Astrocyte (in vitro differentiated cells and primary cell): ENCODE data around the gene NAALADL2. TPM values are rescaled to one million over a fixed set of nuclear protein-coding genes. Genes with fewer than 3 reads are reported as not detected.
A peak's percentile ranks its signal among the peaks of the same experiment; 100 is the strongest.

Experiments
- DNase-seq: peaks from one replicate; pipeline ENCODE4 v3.0.0-alpha.2; 2010; ENCODE audit warnings: low read depth
- FAIRE-seq: peaks from 2 replicates; lab custom pipeline; 2011; peaks lifted over from hg19 to GRCh38; lab: Jason Lieb, UNC
- H2AFZ ChIP-seq: 2 replicates; pipeline ENCODE4 v1.6.0; 2012; ENCODE audit warnings: low read depth, low read length, inconsistent platforms
- H3K27ac ChIP-seq: 2 replicates; pipeline ENCODE4 v1.5.1; 2011; ENCODE audit warnings: low read depth, low read length, inconsistent platforms
- H3K27me3 ChIP-seq: 2 replicates; pipeline ENCODE4 v1.6.0; 2011; ENCODE audit warnings: low read length, inconsistent platforms; ENCODE audit not compliant: insufficient read depth
- H3K36me3 ChIP-seq: 2 replicates; pipeline ENCODE4 v1.5.1; 2011; ENCODE audit warnings: low read length, inconsistent platforms; ENCODE audit not compliant: insufficient read depth
- H3K4me1 ChIP-seq: 2 replicates; pipeline ENCODE4 v1.5.1; 2011; ENCODE audit warnings: low read length, inconsistent platforms; ENCODE audit not compliant: insufficient read depth
- H3K4me2 ChIP-seq: 2 replicates; pipeline ENCODE4 v1.6.0; 2012; ENCODE audit warnings: low read length, inconsistent platforms
- H3K4me3 ChIP-seq: 2 replicates; pipeline ENCODE4 v1.5.1; 2011; ENCODE audit warnings: low read depth, mild to moderate bottlenecking, low read length, inconsistent platforms; ENCODE audit not compliant: insufficient read depth
- H3K79me2 ChIP-seq: 2 replicates; pipeline ENCODE4 v1.6.0; 2012; ENCODE audit warnings: mild to moderate bottlenecking, low read length, inconsistent platforms; ENCODE audit not compliant: insufficient read depth
- H3K9ac ChIP-seq: 2 replicates; pipeline ENCODE4 v1.6.0; 2012; ENCODE audit warnings: mild to moderate bottlenecking, low read length, inconsistent platforms
- H3K9me3 ChIP-seq: 2 replicates; pipeline ENCODE4 v1.5.1; 2012; ENCODE audit warnings: low read depth, mild to moderate bottlenecking, low read length, inconsistent platforms; ENCODE audit not compliant: insufficient read depth
- H4K20me1 ChIP-seq: 2 replicates; pipeline ENCODE4 v1.6.0; 2012; ENCODE audit warnings: low read length, inconsistent platforms; ENCODE audit not compliant: insufficient read depth
- H3K27ac Mint-ChIP-seq: one replicate; pipeline ENCODE4 v1.8.0; 2021; ENCODE audit warnings: mild to moderate bottlenecking, mixed read lengths; ENCODE audit not compliant: unreplicated experiment
- H3K27me3 Mint-ChIP-seq: one replicate; pipeline ENCODE4 v1.8.0; 2021; ENCODE audit warnings: low read depth, mixed read lengths; ENCODE audit not compliant: unreplicated experiment
- H3K36me3 Mint-ChIP-seq: one replicate; pipeline ENCODE4 v1.8.0; 2021; ENCODE audit warnings: low read depth, mixed read lengths; ENCODE audit not compliant: unreplicated experiment
- H3K4me1 Mint-ChIP-seq: one replicate; pipeline ENCODE4 v1.8.0; 2021; ENCODE audit warnings: low read depth, mixed read lengths; ENCODE audit not compliant: unreplicated experiment
- H3K4me3 Mint-ChIP-seq: one replicate; pipeline ENCODE4 v1.8.0; 2021; ENCODE audit warnings: mild to moderate bottlenecking, moderate library complexity, mixed read lengths; ENCODE audit not compliant: unreplicated experiment
- H3K9me3 Mint-ChIP-seq: one replicate; pipeline ENCODE4 v1.8.0; 2021; ENCODE audit warnings: mild to moderate bottlenecking, mixed read lengths; ENCODE audit not compliant: unreplicated experiment
- CTCF ChIP-seq: IDR thresholded peaks from 2 replicates; pipeline ENCODE4 v1.5.1; 2011; ENCODE audit warnings: low read depth, mild to moderate bottlenecking, inconsistent platforms, low read length, moderate library complexity; ENCODE audit not compliant: insufficient read depth
- EZH2 ChIP-seq: IDR thresholded peaks from 2 replicates; pipeline ENCODE4 v1.6.1; 2012; ENCODE audit warnings: mild to moderate bottlenecking, low read length, inconsistent platforms; ENCODE audit not compliant: insufficient read depth
- total RNA-seq: library from RNA; stranded (reverse); gene quantifications from 2 replicates; pipeline ENCODE4 v1.2.1, GENCODE V29; 2021

The NAALADL2 gene
- total RNA-seq, 1 donor from 2014 or later: 2.7 TPM

- Histone ChIP-seq H4K20me1 (no peaks in the 10 kb centered on the region), H3K27ac (peak overlapping the region; percentile 83), H3K79me2 (no peaks in the 10 kb centered on the region), H3K4me2 (peak overlapping the region; percentile 40), H3K36me3 (no peaks in the 10 kb centered on the region), H3K4me1 (peaks cover 19% of the 10 kb centered on the region), H3K27me3 (no peaks in the 10 kb centered on the region), H3K9me3 (no peaks in the 10 kb centered on the region), H2AFZ (no peak overlapping the region), H3K9ac (no peak overlapping the region), H3K4me3 (no peak overlapping the region)
- no peak overlapping the region for H3K4me3 Mint-ChIP-seq
- no peak overlapping the region for H3K27ac Mint-ChIP-seq
- H3K4me1 Mint-ChIP-seq: no peaks in the 10 kb centered on the region
- no peaks in the 10 kb centered on the region for H3K36me3 Mint-ChIP-seq
- FAIRE-seq (no peak), DNase-seq (peak; percentile 39)
- TF ChIP-seq EZH2 (no peak), CTCF (no peak)
- no peaks in the 10 kb centered on the region for H3K27me3 Mint-ChIP-seq
- H3K9me3 Mint-ChIP-seq: no peaks in the 10 kb centered on the region
Measured at GRCh38 chr3:175266478-175266877, 407.3 kb downstream of the NAALADL2 start.

DNA sequence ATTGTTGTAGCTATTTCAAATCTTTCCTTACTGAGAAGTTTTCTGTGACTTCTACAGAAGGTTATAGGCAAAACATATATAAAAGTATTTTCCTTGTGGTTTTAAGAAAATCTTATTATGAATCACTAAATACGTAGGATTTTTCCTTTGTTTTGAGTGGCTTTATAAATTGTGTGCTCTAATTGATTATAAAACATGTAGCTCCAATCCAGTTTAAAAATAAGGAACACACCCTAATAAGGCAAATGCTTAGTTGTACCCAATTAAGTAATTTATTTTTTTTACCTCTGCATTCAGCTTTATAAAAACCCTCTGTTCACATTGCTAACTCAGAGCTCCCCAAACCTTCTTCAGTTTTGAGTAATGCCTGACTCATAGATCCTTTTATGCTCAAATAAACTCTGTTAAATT is 408.0 kb downstream of the NAALADL2 start:
- no peaks in the 10 kb centered on the region for H3K27me3 ChIP-seq
- no peaks in the 10 kb centered on the region for H3K9me3 Mint-ChIP-seq
- H3K36me3 ChIP-seq: no peaks in the 10 kb centered on the region
- H3K4me3 Mint-ChIP-seq: no peak overlapping the region
- TF ChIP-seq EZH2: no peak
- TF ChIP-seq CTCF: no peak
- H3K27ac Mint-ChIP-seq: no peak overlapping the region
- H3K27ac ChIP-seq: peak overlapping the region; percentile 83
- no peak overlapping the region for H2AFZ ChIP-seq
- H4K20me1 ChIP-seq: no peaks in the 10 kb centered on the region
- peak overlapping the region; percentile 33 for H3K9ac ChIP-seq
- no peaks in the 10 kb centered on the region for H3K27me3 Mint-ChIP-seq
- H3K4me2 ChIP-seq: peak overlapping the region; percentile 40
- peak; percentile 58 for DNase-seq
- FAIRE-seq: peak; percentile 34
- peaks cover 19% of the 10 kb centered on the region for H3K4me1 ChIP-seq
- no peak overlapping the region for H3K4me3 ChIP-seq
- H3K79me2 ChIP-seq: no peaks in the 10 kb centered on the region
- H3K36me3 Mint-ChIP-seq: no peaks in the 10 kb centered on the region
- no peaks in the 10 kb centered on the region for H3K4me1 Mint-ChIP-seq
- H3K9me3 ChIP-seq: no peaks in the 10 kb centered on the region

DNA sequence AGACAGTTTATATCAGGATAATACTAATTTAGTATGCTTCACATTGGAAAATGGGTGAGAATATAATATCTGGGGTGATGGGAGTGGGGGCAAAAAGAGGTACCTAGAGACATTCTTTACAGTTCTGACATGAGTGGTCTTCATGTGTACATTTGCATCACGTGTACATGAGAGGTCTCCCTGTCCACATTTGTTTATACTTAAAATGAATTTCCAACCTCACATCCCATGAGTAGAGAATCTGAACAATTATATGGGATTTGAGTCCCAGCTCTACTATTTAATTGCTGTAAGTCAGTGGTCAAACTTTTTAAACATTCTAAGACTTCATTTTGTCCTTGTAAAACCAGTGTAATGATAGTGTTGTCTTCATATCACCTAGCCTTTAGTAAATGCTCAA is 408.4 kb downstream of the NAALADL2 start:
- Mint-ChIP-seq H3K4me1 (no peaks in the 10 kb centered on the region), H3K36me3 (no peaks in the 10 kb centered on the region), H3K9me3 (no peaks in the 10 kb centered on the region), H3K27ac (no peak overlapping the region), H3K27me3 (no peaks in the 10 kb centered on the region), H3K4me3 (no peak overlapping the region)
- Histone ChIP-seq H3K9me3 (no peaks in the 10 kb centered on the region), H3K27me3 (no peaks in the 10 kb centered on the region), H3K9ac (peak overlapping the region; percentile 33), H3K79me2 (no peaks in the 10 kb centered on the region), H3K4me2 (peak overlapping the region; percentile 40), H3K4me1 (peaks cover 19% of the 10 kb centered on the region), H3K27ac (peak overlapping the region; percentile 83), H4K20me1 (no peaks in the 10 kb centered on the region), H3K4me3 (no peak overlapping the region), H2AFZ (peak overlapping the region; percentile 23), H3K36me3 (no peaks in the 10 kb centered on the region)
- no peak for TF ChIP-seq CTCF
- TF ChIP-seq EZH2: no peak
- FAIRE-seq: peak; percentile 17
- DNase-seq: peak; percentile 27
